Hippocampal formation (tissue), 2 donors: ENCODE measurements around the gene LACC1.
A peak's percentile ranks its signal among the peaks of the same experiment; 100 is the strongest.

Experiments
- DNase-seq, 2 donors: peaks; one replicate each; lab custom pipeline; 2025; lab: John Stamatoyannopoulos, UW

Gene LACC1

GRCh38 chr13:43883631-43884030 lies 3.9 kb downstream of the LACC1 start:
- no peak for DNase-seq

- DNase-seq, result no peak
Observed at GRCh38 chr13:43884222-43884621, 4.5 kb downstream of the LACC1 start.

- no peak for DNase-seq
Observed at GRCh38 chr13:43894438-43894837, 14.7 kb downstream of the LACC1 start.

GRCh38 chr13:43895940-43896339 lies 16.2 kb downstream of the LACC1 start:
- no peak for DNase-seq

GRCh38 chr13:43905435-43906031 lies 25.8 kb downstream of the LACC1 start:
- DNase-seq, result peak in 1 of 2 donors; percentile 76

- peak in 1 of 2 donors; percentile 56 for DNase-seq
Observed at GRCh38 chr13:43908156-43909126, 28.7 kb downstream of the LACC1 start.

GRCh38 chr13:43910856-43911255 lies 31.2 kb downstream of the LACC1 start:
- DNase-seq, result no peak

- no peak for DNase-seq
Observed at GRCh38 chr13:43911278-43911677, 31.6 kb downstream of the LACC1 start.

- DNase-seq, result no peak
Observed at GRCh38 chr13:43911871-43912270, 32.2 kb downstream of the LACC1 start.

GRCh38 chr13:43915451-43915850 lies 35.7 kb downstream of the LACC1 start:
- DNase-seq, result no peak

- DNase-seq, result no peak
Observed at GRCh38 chr13:43916828-43917227, 37.1 kb downstream of the LACC1 start.

- DNase-seq, result no peak
Observed at GRCh38 chr13:43918636-43919035, 38.9 kb downstream of the LACC1 start.

GRCh38 chr13:43920965-43921674 lies 41.4 kb downstream of the LACC1 start:
- no peak for DNase-seq

GRCh38 chr13:43924549-43925245 lies 45.0 kb downstream of the LACC1 start:
- no peak for DNase-seq

- no peak for DNase-seq
Observed at GRCh38 chr13:43929947-43930346, 50.2 kb downstream of the LACC1 start.

GRCh38 chr13:43933378-43933777 lies 53.7 kb downstream of the LACC1 start:
- DNase-seq, result no peak

- DNase-seq, result no peak
Observed at GRCh38 chr13:43934273-43934672, 54.6 kb downstream of the LACC1 start.

- no peak for DNase-seq
Observed at GRCh38 chr13:43935878-43936277, 56.2 kb downstream of the LACC1 start.

- DNase-seq, result no peak
Observed at GRCh38 chr13:43936647-43937046, 56.9 kb downstream of the LACC1 start.

- no peak for DNase-seq
Observed at GRCh38 chr13:43937839-43938238, 58.1 kb downstream of the LACC1 start.

GRCh38 chr13:43938449-43938848 lies 58.7 kb downstream of the LACC1 start:
- no peak for DNase-seq

- no peak for DNase-seq
Observed at GRCh38 chr13:43939086-43939485, 59.4 kb downstream of the LACC1 start.
